NCI-H748 (cell line): Measurements from ENCODE around the gene SMG6.
"Not testable (repeated sequence)": the region's sequence is repeated elsewhere in the genome, so short reads cannot be mapped to it uniquely, and the experiment has no call there.

Source experiments
- DNase-seq: peaks from one replicate; lab custom pipeline; 2025; ENCODE audit not compliant: unreplicated experiment; lab: John Stamatoyannopoulos, UW

The SMG6 gene

DNA sequence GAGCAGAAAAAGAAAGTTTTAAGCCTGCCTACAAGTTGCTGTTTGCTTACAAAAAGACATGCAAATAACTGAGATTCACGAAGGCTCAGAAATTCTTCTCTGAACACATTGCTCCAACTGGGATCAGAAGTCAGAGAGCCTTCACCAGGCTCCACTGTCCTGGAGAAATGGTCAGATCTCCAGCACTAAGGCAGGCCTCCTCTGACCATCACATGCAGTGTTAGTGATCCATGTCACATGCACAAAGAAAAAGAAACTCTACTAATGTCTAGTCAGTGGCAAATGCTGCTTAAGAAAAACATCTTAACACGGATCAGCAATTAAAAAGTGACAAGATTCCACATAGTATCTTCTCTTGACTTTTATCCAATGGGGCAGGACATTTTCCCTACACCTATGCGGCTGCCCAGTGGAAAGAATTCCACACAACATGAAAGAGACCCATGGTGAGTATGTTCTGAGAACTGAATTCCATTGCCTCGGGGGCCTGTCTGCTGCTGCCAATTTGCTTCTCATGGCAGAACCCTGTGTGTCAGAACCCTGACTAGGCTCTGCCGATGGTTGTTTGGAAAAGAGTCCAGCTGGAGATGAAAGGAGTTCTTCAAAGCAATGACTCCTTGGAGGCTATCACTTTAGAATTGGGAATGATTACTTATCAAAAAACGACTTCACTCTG is 152.1 kb downstream of the SMG6 start:
- DNase-seq = no peak

DNA sequence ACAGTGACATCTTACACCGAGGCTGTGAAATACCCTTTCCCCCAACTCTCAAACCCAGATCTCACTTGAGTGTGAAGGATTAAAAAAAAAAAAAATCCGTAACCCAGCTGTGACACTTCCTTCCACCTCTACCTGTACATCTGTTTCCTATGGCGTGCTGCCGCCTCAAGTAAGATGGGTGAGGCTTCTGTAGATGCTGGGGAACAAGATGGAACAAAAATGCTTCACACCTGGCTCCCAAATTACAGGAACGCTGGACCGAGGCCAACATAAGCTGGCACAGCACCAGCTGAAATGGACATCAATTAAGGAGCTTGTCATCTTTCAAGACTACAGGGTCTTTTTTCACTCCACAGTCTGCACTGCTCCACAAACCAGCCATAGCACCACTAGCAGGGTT is 152.8 kb downstream of the SMG6 start:
- peak; percentile 91 for DNase-seq

DNA sequence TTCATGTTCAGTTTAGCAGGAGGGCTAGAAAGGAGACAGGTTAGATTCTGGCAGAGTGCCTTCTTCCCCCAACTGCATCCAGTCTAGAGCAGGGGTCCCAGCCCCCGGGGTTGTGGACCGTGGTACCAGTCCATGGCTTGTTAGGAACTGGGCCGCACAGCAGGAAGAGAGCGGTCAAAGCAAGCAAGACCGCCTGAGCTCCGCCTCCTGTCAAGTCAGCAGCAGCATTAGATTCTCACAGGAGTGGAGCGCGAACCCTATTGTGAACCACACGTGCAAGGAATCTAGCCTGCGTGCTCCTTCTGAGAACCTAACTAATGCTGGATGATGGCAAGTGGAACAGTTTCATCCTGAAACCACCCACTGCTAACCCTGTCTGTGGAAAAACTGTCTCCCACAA is 153.7 kb downstream of the SMG6 start:
- no peak for DNase-seq

DNA sequence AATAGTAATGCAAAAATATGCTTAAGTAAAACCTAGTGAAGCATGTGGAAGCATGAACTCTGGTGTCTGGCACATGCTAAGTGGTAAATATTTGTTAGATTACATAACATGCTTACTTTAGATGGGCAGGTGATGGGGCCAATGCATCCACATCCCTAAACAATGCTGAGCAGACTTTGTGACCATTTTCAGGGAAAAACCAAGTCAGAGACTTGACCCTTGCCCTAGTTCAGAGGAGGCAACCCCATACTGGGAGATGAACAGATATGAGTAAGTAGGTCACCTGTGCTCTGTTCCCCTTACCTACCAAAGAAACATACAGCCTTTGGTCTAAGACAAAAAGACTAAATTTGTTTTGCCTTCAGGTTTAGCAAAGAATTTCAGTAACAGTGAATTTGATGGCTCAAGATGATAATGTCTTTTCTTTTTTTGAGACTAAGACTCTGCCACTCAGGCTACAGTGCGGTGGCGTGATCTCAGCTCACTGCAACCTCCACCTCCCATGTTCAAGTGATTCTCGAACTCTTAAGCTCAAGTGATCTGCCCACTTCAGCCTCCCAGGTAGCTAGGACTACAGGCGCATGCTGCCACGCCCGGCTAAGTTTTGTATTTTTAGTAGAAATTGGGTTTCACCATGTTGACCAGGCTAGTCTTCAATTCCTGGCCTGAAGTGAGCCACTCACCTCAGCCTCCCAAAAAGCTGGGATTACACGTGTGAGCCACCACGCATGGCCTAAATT is 157.3 kb downstream of the SMG6 start:
- no peak for DNase-seq

DNA sequence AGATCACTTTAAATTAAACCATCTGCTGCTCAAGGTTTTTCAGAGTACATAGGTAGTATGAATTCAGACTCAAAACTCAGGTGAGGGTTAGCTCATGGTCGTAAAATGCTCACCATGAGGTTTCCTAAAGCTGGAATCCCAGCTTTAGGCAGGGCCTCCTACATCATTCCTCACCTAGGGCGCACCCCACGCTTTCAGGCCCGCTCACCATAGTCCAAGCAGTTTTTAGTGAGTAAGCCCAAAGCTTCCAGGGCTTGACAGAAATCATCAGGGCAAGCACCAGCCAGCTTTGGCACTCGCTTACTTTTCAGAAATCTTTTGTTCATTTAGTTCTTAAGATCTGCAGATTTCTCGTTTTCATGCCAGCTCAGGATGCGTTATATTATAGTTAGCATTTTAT is 158.9 kb downstream of the SMG6 start:
- DNase-seq = no peak

DNA sequence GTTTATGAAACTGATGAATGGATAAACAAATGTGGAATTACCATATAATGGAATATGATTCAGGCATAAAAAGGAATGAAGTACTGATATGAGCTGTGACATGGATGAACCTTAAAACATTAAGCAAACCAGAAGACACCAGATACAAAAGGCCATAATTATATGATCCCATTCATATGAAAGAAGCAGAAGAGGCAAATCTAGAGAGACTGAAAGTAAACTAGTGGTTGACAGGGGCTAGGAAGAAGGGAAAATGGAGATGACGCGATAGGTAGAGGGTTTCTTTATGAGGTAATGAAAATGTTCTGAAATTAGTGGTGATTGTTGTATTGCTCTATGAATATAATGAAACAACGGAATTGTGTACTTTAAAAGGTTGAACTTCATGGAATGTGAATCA is 160.3 kb downstream of the SMG6 start:
- no peak for DNase-seq

DNA sequence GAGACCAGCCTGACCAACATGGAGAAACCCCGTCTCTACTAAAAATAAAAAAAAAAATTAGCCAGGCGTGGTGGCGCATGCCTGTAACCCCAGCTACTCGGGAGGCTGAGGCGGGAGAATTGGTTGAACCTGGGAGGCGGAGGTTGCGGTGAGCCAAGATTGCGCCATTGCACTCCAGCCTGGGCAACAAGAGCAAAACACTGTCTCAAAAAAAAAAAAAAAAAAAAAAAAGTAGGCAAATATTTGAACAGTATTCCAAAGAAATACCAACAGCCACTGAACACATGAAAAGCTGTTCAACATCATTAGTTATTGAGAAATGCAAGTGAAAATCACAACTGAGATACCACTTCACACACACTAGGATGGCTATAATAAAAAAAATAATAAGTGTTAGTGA is 160.9 kb downstream of the SMG6 start:
- DNase-seq = not testable (repeated sequence)

DNA sequence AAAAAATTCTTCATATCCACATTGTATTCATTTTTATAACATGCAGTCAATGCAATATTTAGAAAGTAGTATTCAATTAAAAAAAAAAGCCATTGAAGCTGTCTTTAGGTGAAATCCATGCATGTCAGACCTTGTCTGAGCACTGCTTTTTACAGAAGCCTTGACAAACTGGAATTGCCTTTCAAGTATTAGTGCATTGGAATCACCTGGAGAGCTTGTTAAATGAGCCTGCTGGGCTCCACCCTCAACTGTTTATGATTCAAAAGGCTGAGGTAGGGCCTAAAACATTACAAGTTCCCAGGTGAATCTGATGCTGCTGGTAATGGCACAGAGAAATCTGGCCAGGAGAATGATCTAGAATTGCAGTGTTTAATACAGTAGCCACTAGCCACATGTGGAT is 162.9 kb downstream of the SMG6 start:
- no peak for DNase-seq

DNA sequence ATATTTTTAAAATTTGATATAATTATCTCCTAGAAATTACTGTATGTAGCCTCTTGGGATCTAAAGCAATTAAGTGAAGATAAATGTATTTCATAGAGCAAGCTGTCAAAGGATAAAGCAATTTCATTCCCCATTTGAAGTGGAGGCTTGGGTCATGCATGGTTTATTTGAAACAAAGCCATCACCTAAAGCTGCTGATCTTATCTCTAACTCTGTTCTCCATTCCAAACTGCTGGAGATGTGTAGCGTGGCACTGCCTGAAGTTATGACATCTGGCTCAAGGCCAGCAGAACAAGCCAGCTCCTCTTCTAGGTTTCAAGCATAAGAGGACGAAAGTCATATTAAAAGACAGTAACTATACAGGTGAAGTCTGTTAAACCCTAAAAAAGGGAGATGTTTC is 164.8 kb downstream of the SMG6 start:
- DNase-seq = peak; percentile 24

DNA sequence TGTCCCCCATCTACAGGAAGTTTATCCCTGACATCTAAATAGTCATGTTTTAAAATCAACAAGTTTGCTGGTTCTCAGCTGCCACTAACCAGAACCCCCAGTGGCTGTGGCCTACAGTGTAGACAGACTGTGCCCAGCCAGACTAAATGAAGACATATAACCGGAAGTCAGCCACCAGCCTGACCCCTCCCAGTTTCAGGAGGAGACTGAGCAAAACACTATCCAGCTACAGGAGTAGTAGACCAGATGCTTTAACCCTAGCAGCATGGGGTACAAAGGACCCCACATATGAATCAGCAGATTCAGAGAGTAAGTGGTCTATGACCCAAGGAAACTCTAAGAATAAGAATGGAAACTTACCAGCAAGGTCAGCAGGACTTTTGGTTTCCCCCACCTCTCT is 165.3 kb downstream of the SMG6 start:
- DNase-seq = no peak

DNA sequence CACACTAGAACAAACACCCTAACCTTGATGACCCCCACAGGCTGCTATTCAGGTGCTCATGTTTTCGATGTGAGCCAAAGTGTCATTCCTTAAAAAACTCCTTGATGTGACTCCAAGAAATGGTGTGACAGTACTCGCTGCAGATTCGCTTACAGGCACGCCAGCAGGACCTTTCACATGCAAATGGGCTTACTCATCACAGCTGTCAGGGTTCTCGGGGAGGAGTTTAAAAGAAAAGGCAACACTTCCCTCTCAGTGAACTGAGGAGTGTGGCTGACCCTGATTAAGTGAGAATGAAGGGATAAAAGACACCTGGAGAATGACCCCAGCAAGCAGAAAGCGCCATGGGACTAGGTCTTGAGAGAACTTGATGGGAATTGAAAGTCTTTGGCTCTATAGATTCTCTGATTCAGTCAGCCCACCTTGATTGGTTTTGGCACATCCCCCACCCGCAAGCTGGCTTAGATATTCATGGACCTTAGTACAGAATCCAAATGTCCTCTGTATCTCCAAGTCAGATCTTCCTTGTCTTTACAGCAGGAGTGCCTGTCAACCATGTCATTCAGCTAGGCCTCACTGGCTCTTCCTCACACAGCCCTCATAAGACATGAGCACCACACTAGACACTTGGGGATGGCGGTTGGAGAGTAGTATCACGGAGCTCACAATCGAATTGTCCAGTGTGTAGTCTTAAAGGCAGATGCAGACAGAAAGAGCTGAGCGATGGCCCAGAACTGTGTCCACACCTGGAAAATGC is 166.1 kb downstream of the SMG6 start:
- DNase-seq = no peak

DNA sequence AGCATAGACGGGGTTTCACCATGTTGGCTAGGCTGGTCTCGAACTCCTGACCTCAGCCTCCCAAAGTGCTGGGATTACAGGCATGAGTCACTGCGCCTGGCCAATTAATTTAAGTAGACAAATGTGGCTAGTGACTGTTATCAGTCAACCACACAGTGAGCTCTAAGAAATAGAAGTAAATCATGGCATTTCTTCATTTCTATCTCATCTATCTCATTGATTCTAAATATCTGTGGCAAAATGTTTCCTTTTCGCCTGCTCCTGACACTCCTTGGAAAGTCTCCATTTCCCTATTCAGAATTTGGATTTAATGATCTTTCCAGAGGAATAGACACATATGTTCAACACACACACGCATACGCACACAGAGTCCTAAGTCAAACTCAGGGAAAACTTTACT is 167.3 kb downstream of the SMG6 start:
- no peak for DNase-seq

DNA sequence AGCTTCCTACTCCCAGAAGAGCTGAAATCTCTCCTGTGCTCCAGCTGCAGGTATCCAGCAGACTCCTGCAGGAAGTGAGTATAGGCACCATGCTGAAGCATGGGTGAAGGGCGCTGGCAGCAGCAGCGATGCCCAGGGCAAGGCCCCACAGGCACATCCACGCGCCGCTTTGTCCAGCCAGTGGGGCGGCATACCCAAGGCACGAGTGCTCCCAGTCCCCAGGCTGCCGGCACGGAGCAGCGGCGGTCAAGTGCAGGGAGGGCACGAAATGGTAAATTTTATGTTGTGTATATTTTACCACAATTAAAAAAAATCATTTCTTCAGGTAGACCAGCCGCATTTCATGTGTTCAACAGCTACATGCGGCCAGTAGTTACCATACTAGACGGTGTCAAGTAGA is 175.6 kb downstream of the SMG6 start:
- no peak for DNase-seq

DNA sequence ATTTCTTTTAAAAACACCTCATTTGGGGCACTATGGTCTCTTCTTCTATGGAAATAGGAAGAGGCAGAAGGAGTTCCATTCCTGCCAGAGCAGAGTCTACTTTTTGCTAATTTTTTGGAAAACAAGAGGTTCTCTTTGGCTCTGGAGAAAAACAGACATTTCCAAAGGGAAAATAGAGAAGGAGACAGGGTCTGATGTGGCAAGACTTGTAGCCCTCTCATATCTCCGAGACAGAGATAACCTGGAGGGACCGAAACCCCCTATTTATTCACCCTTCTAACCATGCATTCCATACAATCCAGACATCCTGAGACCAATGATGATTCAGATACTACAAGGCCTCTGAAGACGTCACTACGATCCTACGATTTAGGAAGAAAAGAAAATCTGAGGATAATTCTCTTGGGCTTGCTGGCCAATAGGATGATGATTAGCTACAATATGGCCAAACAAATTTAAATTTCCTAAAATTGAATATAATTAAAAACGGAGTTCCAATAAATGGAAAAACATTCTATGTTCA is 178.5 kb downstream of the SMG6 start:
- no peak for DNase-seq

DNA sequence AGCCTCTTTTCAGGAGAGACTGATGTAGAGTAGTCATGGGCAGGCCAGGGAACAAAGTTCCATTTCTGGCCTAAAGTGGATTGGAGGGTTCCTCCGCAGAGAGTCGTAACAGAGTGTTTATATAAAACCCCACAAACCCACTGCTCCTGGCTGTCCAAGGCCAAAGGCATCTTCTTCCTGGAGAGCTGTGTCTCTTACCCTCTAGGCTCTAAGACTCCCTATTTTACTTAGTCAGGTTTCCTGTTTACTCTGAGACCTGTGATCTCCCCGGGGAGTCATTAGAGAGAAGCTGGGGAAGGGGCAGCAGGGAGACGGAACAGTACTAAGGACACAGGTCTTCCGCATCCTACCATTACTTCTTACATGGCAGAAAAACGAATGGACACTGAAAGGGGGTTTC is 179.2 kb downstream of the SMG6 start:
- no peak for DNase-seq

DNA sequence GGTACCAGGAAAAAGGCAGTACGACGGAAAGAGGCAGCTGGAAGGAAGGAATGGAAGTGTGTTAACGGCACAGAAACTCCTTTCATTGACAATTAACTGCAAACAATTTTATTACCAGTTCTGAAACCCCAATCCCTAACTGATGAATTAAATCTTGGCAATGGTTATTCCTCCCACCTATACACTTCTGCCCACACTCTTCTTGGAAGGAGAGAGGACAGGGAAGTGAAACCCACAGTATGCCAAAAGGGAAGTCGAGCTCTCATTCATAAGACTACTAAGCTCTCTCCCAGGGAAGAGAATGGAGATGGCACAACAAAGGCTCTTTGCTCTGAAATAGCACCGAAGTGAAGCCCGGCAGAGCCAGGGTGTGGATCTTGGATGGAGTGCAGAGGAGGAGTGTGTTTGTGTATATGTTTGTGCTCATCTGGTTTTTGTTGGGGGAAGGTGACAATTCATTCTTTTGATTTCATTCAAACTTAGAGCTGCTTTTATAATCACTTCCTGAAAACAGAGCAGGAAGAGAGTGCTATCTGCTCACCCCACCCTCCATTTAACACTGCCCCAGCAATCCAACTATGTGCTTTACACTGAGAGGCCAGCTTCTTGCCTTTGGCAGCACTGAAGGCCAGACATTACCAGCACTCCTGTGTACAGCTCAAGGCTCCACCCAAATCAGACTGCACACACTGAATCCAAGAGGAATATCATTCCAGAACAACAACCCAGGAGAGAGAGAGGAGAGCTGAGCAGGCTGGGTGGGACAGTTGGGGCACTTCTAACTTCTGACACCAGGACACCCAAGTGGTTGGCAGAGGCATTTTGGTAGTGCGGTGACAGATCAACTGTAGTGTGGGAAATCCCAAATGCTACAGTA is 180.0 kb downstream of the SMG6 start:
- DNase-seq = peak; percentile 66

DNA sequence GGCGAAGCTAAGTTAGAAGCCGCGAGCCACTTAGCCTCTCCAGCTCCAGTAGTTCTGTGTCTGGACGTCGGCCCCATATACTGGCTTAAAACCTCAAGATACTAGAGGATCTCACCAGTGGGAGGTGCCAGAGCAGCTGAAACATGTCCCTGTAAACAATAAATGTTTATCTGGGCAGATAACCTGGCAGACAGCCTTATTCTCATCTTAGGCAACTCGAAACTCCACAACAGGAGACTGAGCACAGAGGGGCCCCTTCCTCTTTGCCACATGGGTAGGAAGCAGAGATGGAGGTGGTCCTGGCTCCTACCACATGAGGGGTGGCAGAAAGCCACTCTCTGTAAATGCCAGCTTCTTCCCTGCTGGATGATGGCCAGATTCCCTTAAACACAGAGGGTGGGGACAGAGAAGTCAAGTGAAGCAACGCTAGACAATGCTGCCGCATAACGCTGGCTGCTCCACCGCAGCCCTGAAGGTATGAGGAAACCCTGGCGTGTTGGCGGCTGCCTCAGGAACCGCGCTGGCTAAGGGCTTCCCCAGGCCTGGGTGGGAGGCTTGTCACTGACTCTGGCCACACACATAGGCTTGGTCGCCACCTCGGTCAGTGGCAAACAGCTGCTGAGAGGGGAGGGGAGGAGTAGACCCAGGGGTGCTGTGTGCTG is 180.8 kb downstream of the SMG6 start:
- DNase-seq = peak; percentile 47

DNA sequence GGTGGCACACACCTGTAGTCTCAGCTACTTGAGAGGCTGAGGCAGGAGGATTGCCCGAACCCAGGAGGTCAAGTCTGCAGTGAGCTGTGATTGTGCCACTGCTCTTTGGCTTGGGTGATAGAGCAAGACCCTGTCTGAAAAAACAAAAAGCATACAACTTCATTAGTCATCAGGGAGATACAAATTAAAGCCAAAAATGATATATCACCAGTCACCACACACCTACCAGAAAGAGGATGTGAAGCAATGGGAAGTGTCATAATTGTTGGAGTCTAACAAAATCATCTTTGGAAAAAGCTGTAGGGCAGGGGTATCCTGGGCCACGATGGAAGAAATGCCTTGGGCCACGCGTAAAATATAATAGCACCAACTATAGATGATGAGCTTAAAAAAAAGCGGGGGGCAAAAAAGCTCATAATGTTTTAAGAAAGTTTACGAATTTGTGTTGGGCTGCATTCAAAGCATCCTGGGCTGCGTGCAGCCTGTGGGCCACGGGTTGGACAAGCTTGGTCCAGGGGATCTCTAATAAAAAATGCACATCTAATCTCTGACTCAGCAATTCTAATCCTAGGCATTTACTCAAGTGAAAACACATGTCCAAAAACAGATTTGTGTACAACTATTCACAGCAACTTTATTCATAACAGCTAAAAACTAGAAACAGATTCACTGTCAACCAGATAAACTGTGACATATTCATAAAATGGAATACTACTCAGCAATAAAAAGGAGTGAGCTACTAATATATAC is 182.8 kb downstream of the SMG6 start:
- no peak for DNase-seq

DNA sequence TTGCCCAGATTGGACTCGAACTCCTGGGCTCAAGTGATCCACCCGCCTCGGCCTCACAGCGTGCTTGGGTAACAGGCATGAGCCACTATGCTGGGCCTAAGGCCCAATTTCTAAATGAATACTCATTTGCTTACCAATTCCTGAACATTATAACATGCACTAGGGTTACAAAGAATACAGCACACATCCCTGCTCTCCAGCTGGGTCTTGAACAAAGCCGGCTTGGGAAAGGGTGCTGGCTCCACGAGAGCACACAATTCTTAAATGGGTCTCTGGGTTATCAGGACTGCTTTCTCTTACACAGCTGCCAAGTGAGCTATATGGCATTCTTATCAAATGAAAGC is 190.3 kb downstream of the SMG6 start:
- no peak for DNase-seq

DNA sequence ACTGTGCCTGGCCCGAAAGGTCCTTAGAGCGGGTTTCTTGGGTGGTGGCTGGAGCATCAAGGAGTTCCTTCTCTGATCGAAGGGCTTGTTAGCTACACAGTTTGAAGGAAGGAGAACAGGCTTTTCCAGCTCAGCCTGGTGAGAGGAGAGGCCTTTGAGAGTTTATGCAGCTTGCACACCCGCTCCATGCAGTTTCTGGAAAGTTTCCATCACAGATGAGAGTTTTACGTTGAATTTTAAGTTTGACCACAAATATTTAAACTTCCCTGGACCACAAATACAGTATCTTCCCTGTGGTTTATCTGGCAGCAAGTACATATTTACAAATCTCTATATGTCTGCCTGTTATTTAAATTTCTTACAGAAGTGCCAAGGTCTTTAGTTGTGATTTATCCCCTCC is 191.9 kb downstream of the SMG6 start:
- no peak for DNase-seq
